DND-41 (cell line): ENCODE data around the gene RPL39.

ENCODE experiments used
- ATAC-seq: fragments of 200-7000 bp; cut with Tn5 transposase; 3 replicates; pipeline ENCODE4 v1.9.1; 2021; ENCODE audit warnings: low read depth; ENCODE audit not compliant: insufficient read depth
- DNase-seq: peaks from one replicate; pipeline ENCODE4 v3.0.0-alpha.2; 2020
- H2AFZ ChIP-seq: 2 replicates; pipeline ENCODE4 v1.6.0; 2012; ENCODE audit warnings: low read depth, low read length
- H3K27ac ChIP-seq: 2 replicates; pipeline ENCODE4 v1.5.1; 2012; ENCODE audit warnings: low read length, inconsistent platforms
- H3K27me3 ChIP-seq: fragments of 200-600 bp; sonication (generic); 2 replicates; pipeline ENCODE4 v1.6.0; 2012; ENCODE audit warnings: low read length, mild to moderate bottlenecking, inconsistent platforms; ENCODE audit not compliant: insufficient read depth, poor library complexity
- H3K36me3 ChIP-seq: 2 replicates; pipeline ENCODE4 v1.5.1; 2012; ENCODE audit warnings: low read length, inconsistent platforms; ENCODE audit not compliant: insufficient read depth
- H3K4me1 ChIP-seq: 2 replicates; pipeline ENCODE4 v1.5.1; 2012; ENCODE audit warnings: mild to moderate bottlenecking, low read length; ENCODE audit not compliant: insufficient read depth
- H3K4me2 ChIP-seq: 2 replicates; pipeline ENCODE4 v1.6.0; 2012; ENCODE audit warnings: mild to moderate bottlenecking, moderate library complexity, low read length, inconsistent platforms; ENCODE audit not compliant: insufficient read depth
- H3K4me3 ChIP-seq, 2 experiments: fragments of 200-600 bp in 1 of 2; shearing (Covaris generic) in 1 of 2; 2 replicates each; pipeline ENCODE4 v1.5.1; 2012 to 2016; ENCODE audit warnings: inconsistent platforms in 2 of 2, low read length in 2 of 2, mild to moderate bottlenecking in 2 of 2, low read depth in 1 of 2, moderate library complexity in 1 of 2
- H3K79me2 ChIP-seq: 2 replicates; pipeline ENCODE4 v1.6.0; 2012; ENCODE audit warnings: low read length, inconsistent platforms; ENCODE audit not compliant: insufficient read depth
- H3K9ac ChIP-seq: 2 replicates; pipeline ENCODE4 v1.6.0; 2012; ENCODE audit warnings: low read depth, mild to moderate bottlenecking, inconsistent platforms, low read length, moderate library complexity
- H3K9me3 ChIP-seq: 2 replicates; pipeline ENCODE4 v1.5.1; 2012; ENCODE audit warnings: low read length, moderate library complexity, mild to moderate bottlenecking, inconsistent platforms; ENCODE audit not compliant: insufficient read depth, severe bottlenecking
- H4K20me1 ChIP-seq: 2 replicates; pipeline ENCODE4 v1.6.0; 2012; ENCODE audit warnings: low read length; ENCODE audit not compliant: insufficient read depth
- CTCF ChIP-seq: IDR thresholded peaks from 2 replicates; pipeline ENCODE4 v1.5.1; 2012; ENCODE audit warnings: borderline replicate concordance, low read length, moderate library complexity, mild to moderate bottlenecking; ENCODE audit not compliant: poor library complexity, severe bottlenecking; ENCODE audit errors: extremely low read depth
- EZH2 ChIP-seq: IDR thresholded peaks from 3 replicates; pipeline ENCODE4 v1.6.1; 2012; ENCODE audit warnings: borderline replicate concordance, low read depth, mild to moderate bottlenecking, moderate library complexity, low read length, inconsistent platforms; ENCODE audit not compliant: severe bottlenecking

Gene RPL39

GRCh38 chrX:119791437-119792231 is at the start of gene RPL39:
Gene RPL39 (minus strand): TSS chrX:119791630. CDS start chrX:119791576, 54 bp downstream.
- DNase-seq = peak; percentile 88
- Histone ChIP-seq H3K4me1 (peaks cover 43% of the 10 kb centered on the region), H3K4me3 (peak within 1 kb of the TSS; percentile 39 to 69), H3K4me2 (peak within 1 kb of the TSS; percentile 78), H3K27ac (peak within 1 kb of the TSS; percentile 91), H3K9me3 (no peaks in the 10 kb centered on the region), H3K36me3 (peaks cover 37% of the 10 kb centered on the region), H4K20me1 (peaks cover 36% of the 10 kb centered on the region), H3K27me3 (no peaks in the 10 kb centered on the region), H3K9ac (peak within 1 kb of the TSS; percentile 74), H3K79me2 (peaks cover 56% of the 10 kb centered on the region), H2AFZ (peak within 1 kb of the TSS; percentile 84)
- no peak for TF ChIP-seq CTCF
- TF ChIP-seq EZH2 = no peak
- ATAC-seq = peak; percentile 93

GRCh38 chrX:119833905-119834304 is 42.5 kb upstream of the RPL39 start:
- no peaks in the 10 kb centered on the region for H3K79me2 ChIP-seq
- H3K9me3 ChIP-seq = no peaks in the 10 kb centered on the region
- no peak overlapping the region for H3K9ac ChIP-seq
- H3K27ac ChIP-seq = no peak overlapping the region
- no peak overlapping the region for H3K4me3 ChIP-seq
- no peaks in the 10 kb centered on the region for H3K4me1 ChIP-seq
- no peak overlapping the region for H2AFZ ChIP-seq
- no peak for ATAC-seq
- no peaks in the 10 kb centered on the region for H4K20me1 ChIP-seq
- no peak for DNase-seq
- H3K4me2 ChIP-seq = no peak overlapping the region
- H3K36me3 ChIP-seq = peaks cover 59% of the 10 kb centered on the region
- no peak for TF ChIP-seq CTCF
- no peak for TF ChIP-seq EZH2
- H3K27me3 ChIP-seq = no peaks in the 10 kb centered on the region

GRCh38 chrX:119828446-119828845 is 37.0 kb upstream of the RPL39 start:
- Histone ChIP-seq H3K4me1 (no peaks in the 10 kb centered on the region), H3K36me3 (peaks cover 30% of the 10 kb centered on the region), H3K4me2 (no peak overlapping the region), H4K20me1 (no peaks in the 10 kb centered on the region), H3K27ac (no peak overlapping the region), H3K9ac (no peak overlapping the region), H2AFZ (no peak overlapping the region), H3K9me3 (no peaks in the 10 kb centered on the region), H3K4me3 (no peak overlapping the region), H3K27me3 (no peaks in the 10 kb centered on the region), H3K79me2 (no peaks in the 10 kb centered on the region)
- no peak for TF ChIP-seq CTCF
- TF ChIP-seq EZH2 = no peak
- DNase-seq (no peak), ATAC-seq (no peak)
